ENCODE results near the gene NUFIP2. TPM values are rescaled to one million over a fixed set of nuclear protein-coding genes. Genes with fewer than 3 reads are reported as not detected.

The NUFIP2 gene
- total and polyA plus RNA-seq, 10 of the 15 experiments (the other 5 are each of a cell fraction or from before 2014, with no cell fraction given): 3.7 to 32.3 (median 14.5) TPM

DNA sequence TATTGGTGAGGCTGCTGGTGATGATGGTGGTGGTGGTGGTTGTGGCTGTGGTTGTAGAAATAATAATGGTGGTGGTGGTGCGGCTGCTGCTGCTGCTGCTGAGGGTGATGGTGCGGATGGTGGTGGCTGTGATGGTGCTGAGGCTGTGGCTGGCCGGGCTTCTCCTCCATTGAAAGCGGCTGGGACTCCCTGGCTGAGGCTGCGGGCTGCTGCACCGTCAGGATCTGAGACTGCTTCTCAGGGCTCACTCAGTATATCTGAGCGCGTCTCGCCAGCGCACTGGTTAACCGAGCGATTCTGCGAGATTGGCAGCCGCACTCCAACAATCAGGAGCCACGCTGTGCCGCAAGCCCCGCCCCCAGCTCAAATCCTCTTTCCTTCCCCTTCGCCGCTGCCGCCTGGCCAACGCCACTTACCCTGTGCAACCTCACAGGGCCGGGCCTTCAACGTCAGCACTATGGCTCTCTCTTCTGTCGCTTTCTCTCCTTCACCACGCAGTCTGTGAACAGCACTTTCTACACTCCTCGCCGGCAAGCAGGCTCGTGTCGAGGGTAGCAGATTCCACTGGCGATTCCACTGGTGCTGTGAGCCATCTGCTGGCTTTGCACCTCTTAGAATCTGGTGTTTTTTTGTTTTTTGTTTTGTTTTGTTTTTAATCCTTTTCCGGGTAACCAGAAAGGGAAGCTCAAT, at the start of gene NUFIP2 (continued):
- TF ChIP-seq, protein P1, sequence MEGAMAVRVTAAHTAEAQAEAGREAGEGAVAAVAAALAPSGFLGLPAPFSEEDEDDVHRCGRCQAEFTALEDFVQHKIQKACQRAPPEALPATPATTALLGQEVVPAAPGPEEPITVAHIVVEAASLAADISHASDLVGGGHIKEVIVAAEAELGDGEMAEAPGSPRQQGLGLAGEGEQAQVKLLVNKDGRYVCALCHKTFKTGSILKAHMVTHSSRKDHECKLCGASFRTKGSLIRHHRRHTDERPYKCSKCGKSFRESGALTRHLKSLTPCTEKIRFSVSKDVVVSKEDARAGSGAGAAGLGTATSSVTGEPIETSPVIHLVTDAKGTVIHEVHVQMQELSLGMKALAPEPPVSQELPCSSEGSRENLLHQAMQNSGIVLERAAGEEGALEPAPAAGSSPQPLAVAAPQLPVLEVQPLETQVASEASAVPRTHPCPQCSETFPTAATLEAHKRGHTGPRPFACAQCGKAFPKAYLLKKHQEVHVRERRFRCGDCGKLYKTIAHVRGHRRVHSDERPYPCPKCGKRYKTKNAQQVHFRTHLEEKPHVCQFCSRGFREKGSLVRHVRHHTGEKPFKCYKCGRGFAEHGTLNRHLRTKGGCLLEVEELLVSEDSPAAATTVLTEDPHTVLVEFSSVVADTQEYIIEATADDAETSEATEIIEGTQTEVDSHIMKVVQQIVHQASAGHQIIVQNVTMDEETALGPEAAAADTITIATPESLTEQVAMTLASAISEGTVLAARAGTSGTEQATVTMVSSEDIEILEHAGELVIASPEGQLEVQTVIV (IDR thresholded peaks at IDR 0.05; ENCODE audit: borderline replicate concordance, partially characterized antibody): peak; percentile 55
- TF ChIP-seq SMAD1 (IDR thresholded peaks at IDR 0.05; ENCODE audit: low read depth, partially characterized antibody) (peak; percentile 72), POLR2AphosphoS2 (IDR thresholded peaks at IDR 0.05; ENCODE audit: low read depth, low read length) (peak; percentile 99), SMARCA5 (IDR thresholded peaks at IDR 0.05) (peak; percentile 57), ASH2L (IDR thresholded peaks at IDR 0.05; ENCODE audit: borderline replicate concordance, low read depth) (no peak), IKZF1 (conservative IDR thresholded peaks at IDR 0.05) (peak; percentile 78; the same call in 1 of the 2 replicates), ZNF274 (IDR thresholded peaks at IDR 0.05; ENCODE audit: insufficient read depth, insufficient read length) (no peak), LARP7 (IDR thresholded peaks at IDR 0.05) (peak; percentile 74), EP300 (IDR thresholded peaks at IDR 0.05; ENCODE audit: borderline replicate concordance in 1 of 2, control insufficient read depth in 1 of 2, low read depth in 2 of 2, low read length in 2 of 2) (peak in 1 of 2 experiments; percentile 86; a peak in 2 of 4 replicates), POLR2AphosphoS5 (IDR thresholded peaks at IDR 0.05; ENCODE audit: low read length) (peak; percentile 99), ATF7 (IDR thresholded peaks at IDR 0.05; ENCODE audit: low read depth) (peak; percentile 79), TCF12 (IDR thresholded peaks at IDR 0.05; ENCODE audit: low read depth, low read length) (no peak; the same call in 1 of the 2 replicates), SP1 (IDR thresholded peaks at IDR 0.05; ENCODE audit: low read depth, low read length) (peak; percentile 84), CREM (IDR thresholded peaks at IDR 0.05; ENCODE audit: low read depth) (peak; percentile 96), SREBF1 (IDR thresholded peaks at IDR 0.05; ENCODE audit: low read length) (no peak), SUPT20H (IDR thresholded peaks at IDR 0.05; ENCODE audit: borderline replicate concordance, control insufficient read depth, low read depth, low read length) (no peak), RCOR1 (conservative IDR thresholded peaks at IDR 0.05; ENCODE audit: low read depth, low read length) (no peak), JUNB (IDR thresholded peaks at IDR 0.05) (no peak)
- TF ChIP-seq, protein P2, sequence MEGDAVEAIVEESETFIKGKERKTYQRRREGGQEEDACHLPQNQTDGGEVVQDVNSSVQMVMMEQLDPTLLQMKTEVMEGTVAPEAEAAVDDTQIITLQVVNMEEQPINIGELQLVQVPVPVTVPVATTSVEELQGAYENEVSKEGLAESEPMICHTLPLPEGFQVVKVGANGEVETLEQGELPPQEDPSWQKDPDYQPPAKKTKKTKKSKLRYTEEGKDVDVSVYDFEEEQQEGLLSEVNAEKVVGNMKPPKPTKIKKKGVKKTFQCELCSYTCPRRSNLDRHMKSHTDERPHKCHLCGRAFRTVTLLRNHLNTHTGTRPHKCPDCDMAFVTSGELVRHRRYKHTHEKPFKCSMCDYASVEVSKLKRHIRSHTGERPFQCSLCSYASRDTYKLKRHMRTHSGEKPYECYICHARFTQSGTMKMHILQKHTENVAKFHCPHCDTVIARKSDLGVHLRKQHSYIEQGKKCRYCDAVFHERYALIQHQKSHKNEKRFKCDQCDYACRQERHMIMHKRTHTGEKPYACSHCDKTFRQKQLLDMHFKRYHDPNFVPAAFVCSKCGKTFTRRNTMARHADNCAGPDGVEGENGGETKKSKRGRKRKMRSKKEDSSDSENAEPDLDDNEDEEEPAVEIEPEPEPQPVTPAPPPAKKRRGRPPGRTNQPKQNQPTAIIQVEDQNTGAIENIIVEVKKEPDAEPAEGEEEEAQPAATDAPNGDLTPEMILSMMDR (IDR thresholded peaks at IDR 0.05 in 2 of 3, conservative IDR thresholded peaks at IDR 0.05 in 1 of 3; ENCODE audit: control insufficient read depth in 2 of 3, extremely low read depth in 1 of 3, insufficient read depth in 1 of 3, low read depth in 3 of 3, low read length in 3 of 3): no peak
- TF ChIP-seq, protein P3, sequence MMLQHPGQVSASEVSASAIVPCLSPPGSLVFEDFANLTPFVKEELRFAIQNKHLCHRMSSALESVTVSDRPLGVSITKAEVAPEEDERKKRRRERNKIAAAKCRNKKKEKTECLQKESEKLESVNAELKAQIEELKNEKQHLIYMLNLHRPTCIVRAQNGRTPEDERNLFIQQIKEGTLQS (IDR thresholded peaks at IDR 0.05; ENCODE audit: borderline replicate concordance, extremely low read depth, low read depth, low read length): no peak
- TF ChIP-seq, protein P4, sequence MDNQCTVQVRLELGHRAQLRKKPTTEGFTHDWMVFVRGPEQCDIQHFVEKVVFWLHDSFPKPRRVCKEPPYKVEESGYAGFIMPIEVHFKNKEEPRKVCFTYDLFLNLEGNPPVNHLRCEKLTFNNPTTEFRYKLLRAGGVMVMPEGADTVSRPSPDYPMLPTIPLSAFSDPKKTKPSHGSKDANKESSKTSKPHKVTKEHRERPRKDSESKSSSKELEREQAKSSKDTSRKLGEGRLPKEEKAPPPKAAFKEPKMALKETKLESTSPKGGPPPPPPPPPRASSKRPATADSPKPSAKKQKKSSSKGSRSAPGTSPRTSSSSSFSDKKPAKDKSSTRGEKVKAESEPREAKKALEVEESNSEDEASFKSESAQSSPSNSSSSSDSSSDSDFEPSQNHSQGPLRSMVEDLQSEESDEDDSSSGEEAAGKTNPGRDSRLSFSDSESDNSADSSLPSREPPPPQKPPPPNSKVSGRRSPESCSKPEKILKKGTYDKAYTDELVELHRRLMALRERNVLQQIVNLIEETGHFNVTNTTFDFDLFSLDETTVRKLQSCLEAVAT (IDR thresholded peaks at IDR 0.05): peak; percentile 91
- TF ChIP-seq, protein P5, sequence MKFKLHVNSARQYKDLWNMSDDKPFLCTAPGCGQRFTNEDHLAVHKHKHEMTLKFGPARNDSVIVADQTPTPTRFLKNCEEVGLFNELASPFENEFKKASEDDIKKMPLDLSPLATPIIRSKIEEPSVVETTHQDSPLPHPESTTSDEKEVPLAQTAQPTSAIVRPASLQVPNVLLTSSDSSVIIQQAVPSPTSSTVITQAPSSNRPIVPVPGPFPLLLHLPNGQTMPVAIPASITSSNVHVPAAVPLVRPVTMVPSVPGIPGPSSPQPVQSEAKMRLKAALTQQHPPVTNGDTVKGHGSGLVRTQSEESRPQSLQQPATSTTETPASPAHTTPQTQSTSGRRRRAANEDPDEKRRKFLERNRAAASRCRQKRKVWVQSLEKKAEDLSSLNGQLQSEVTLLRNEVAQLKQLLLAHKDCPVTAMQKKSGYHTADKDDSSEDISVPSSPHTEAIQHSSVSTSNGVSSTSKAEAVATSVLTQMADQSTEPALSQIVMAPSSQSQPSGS (IDR thresholded peaks at IDR 0.05; ENCODE audit: low read length): no peak; the same call in 1 of the 2 replicates
